H9 (cell line): Measurements from ENCODE around the gene PPAT. TPM values are rescaled to one million over a fixed set of nuclear protein-coding genes. Genes with fewer than 3 reads are reported as not detected.

ENCODE experiments used
- DNase-seq: peaks from one replicate; pipeline ENCODE4 v3.0.0-alpha.2; 2017
- H2AFZ ChIP-seq: one replicate; pipeline ENCODE4 v1.6.1; 2013; ENCODE audit warnings: mild to moderate bottlenecking, low read length, control low read depth, moderate library complexity
- H2AK5ac ChIP-seq: 2 replicates; pipeline ENCODE4 v1.6.1; 2013; ENCODE audit warnings: low read length, control low read depth, mixed read lengths; ENCODE audit not compliant: insufficient read length
- H2BK120ac ChIP-seq: one replicate; pipeline ENCODE4 v1.6.1; 2013; ENCODE audit warnings: low read depth, mild to moderate bottlenecking, low read length, control low read depth, inconsistent platforms; ENCODE audit not compliant: poor library complexity, severe bottlenecking
- H2BK12ac ChIP-seq: 2 replicates; pipeline ENCODE4 v1.6.1; 2013; ENCODE audit warnings: low read length, control low read depth, mixed read lengths, low read depth; ENCODE audit not compliant: insufficient read length
- H2BK15ac ChIP-seq: 2 replicates; pipeline ENCODE4 v1.6.1; 2013; ENCODE audit warnings: low read depth, low read length, control low read depth
- H2BK20ac ChIP-seq: one replicate; pipeline ENCODE4 v1.6.1; 2013; ENCODE audit warnings: low read depth, mild to moderate bottlenecking, low read length, control low read depth, inconsistent platforms; ENCODE audit not compliant: poor library complexity, severe bottlenecking
- H2BK5ac ChIP-seq: 2 replicates; pipeline ENCODE4 v1.6.1; 2013; ENCODE audit warnings: low read length, control low read depth, mixed read lengths; ENCODE audit not compliant: insufficient read length
- H3K14ac ChIP-seq: 2 replicates; pipeline ENCODE4 v1.6.1; 2013; ENCODE audit warnings: low read length, control low read depth; ENCODE audit not compliant: insufficient read depth
- H3K18ac ChIP-seq: 2 replicates; pipeline ENCODE4 v1.6.1; 2013; ENCODE audit warnings: low read depth, mild to moderate bottlenecking, mixed read lengths, low read length, control low read depth; ENCODE audit not compliant: insufficient read length
- H3K23ac ChIP-seq: 2 replicates; pipeline ENCODE4 v1.6.1; 2013; ENCODE audit warnings: low read length, control low read depth, mixed read lengths, low read depth; ENCODE audit not compliant: insufficient read length
- H3K23me2 ChIP-seq: 2 replicates; pipeline ENCODE4 v1.6.1; 2013; ENCODE audit warnings: low read depth, mild to moderate bottlenecking, mixed read lengths, low read length, control low read depth; ENCODE audit not compliant: insufficient read length, poor library complexity, severe bottlenecking
- H3K27ac ChIP-seq: 2 replicates; pipeline ENCODE4 v1.5.1; 2013; ENCODE audit warnings: low read length, control low read depth, mixed read lengths, low read depth; ENCODE audit not compliant: insufficient read length
- H3K27me3 ChIP-seq: 2 replicates; pipeline ENCODE4 v1.6.1; 2013; ENCODE audit warnings: low read length, control low read depth, inconsistent platforms; ENCODE audit not compliant: insufficient read depth
- H3K4ac ChIP-seq: 2 replicates; pipeline ENCODE4 v1.6.1; 2013; ENCODE audit warnings: low read depth, mild to moderate bottlenecking, control low read depth, inconsistent platforms, low read length, moderate library complexity
- H3K4me1 ChIP-seq: 2 replicates; pipeline ENCODE4 v1.6.1; 2013; ENCODE audit warnings: low read length, control low read depth, inconsistent platforms; ENCODE audit not compliant: insufficient read depth
- H3K4me2 ChIP-seq: 2 replicates; pipeline ENCODE4 v1.6.1; 2013; ENCODE audit warnings: low read length, control low read depth, mixed read lengths; ENCODE audit not compliant: insufficient read length, insufficient read depth
- H3K56ac ChIP-seq: 2 replicates; pipeline ENCODE4 v1.6.1; 2013; ENCODE audit warnings: low read depth, mild to moderate bottlenecking, mixed read lengths, low read length, control low read depth; ENCODE audit not compliant: insufficient read length
- H3K79me1 ChIP-seq: 2 replicates; pipeline ENCODE4 v1.6.1; 2013; ENCODE audit warnings: low read depth, mild to moderate bottlenecking, moderate library complexity, low read length, control low read depth, inconsistent platforms; ENCODE audit not compliant: insufficient read depth, poor library complexity, severe bottlenecking
- H3K79me2 ChIP-seq: 2 replicates; pipeline ENCODE4 v1.6.1; 2013; ENCODE audit warnings: low read length, control low read depth, inconsistent platforms; ENCODE audit not compliant: insufficient read depth
- H3K9ac ChIP-seq: 2 replicates; pipeline ENCODE4 v1.6.1; 2013; ENCODE audit warnings: low read length, control low read depth, mixed read lengths; ENCODE audit not compliant: insufficient read length; ENCODE audit errors: extremely low read depth
- H3K9me3 ChIP-seq: one replicate; pipeline ENCODE4 v1.6.1; 2013; ENCODE audit warnings: low read depth, low read length, inconsistent platforms; ENCODE audit not compliant: control insufficient read depth
- H3T11ph ChIP-seq: one replicate; pipeline ENCODE4 v1.6.1; 2013; ENCODE audit warnings: mild to moderate bottlenecking, low read length, control low read depth, inconsistent platforms
- H4K20me1 ChIP-seq: one replicate; pipeline ENCODE4 v1.6.1; 2013; ENCODE audit not compliant: control insufficient read depth, insufficient read length, insufficient read depth
- H4K5ac ChIP-seq: 2 replicates; pipeline ENCODE4 v1.6.1; 2013; ENCODE audit warnings: low read depth, mild to moderate bottlenecking, mixed read lengths, low read length, control low read depth; ENCODE audit not compliant: insufficient read length
- H4K8ac ChIP-seq: replicated peaks from 2 replicates; pipeline ENCODE4 v1.6.1; 2013; ENCODE audit warnings: low read length, control low read depth, mixed read lengths, low read depth; ENCODE audit not compliant: insufficient read length
- H4K91ac ChIP-seq: 2 replicates; pipeline ENCODE4 v1.6.1; 2013; ENCODE audit warnings: low read depth, mild to moderate bottlenecking, moderate library complexity, mixed read lengths, low read length, control low read depth; ENCODE audit not compliant: insufficient read length
- H3K27ac Mint-ChIP-seq, 3 experiments: 2 replicates in 2 of 3; 3 replicates in 1 of 3; pipeline ENCODE4 v1.8.0; 2020 to 2021; ENCODE audit warnings: mixed read lengths in 3 of 3, mild to moderate bottlenecking in 1 of 3, moderate library complexity in 1 of 3
- H3K27me3 Mint-ChIP-seq: 2 replicates; pipeline ENCODE4 v1.8.0; 2021; ENCODE audit warnings: low read depth, mild to moderate bottlenecking, moderate library complexity, mixed read lengths
- H3K36me3 Mint-ChIP-seq, 3 experiments: 2 replicates in 2 of 3; 3 replicates in 1 of 3; pipeline ENCODE4 v1.8.0; 2020 to 2021; ENCODE audit warnings: low read depth in 3 of 3, mixed read lengths in 3 of 3; ENCODE audit not compliant: insufficient read depth in 1 of 3
- H3K4me1 Mint-ChIP-seq, 2 experiments: 2 replicates each; pipeline ENCODE4 v1.8.0; 2020; ENCODE audit warnings: mixed read lengths in 2 of 2
- H3K4me3 Mint-ChIP-seq, 2 experiments: 2 replicates in 1 of 2; 3 replicates in 1 of 2; pipeline ENCODE4 v1.8.0; 2020 to 2021; ENCODE audit warnings: mild to moderate bottlenecking in 2 of 2, mixed read lengths in 2 of 2, moderate library complexity in 1 of 2
- H3K9me3 Mint-ChIP-seq, 2 experiments: 2 replicates in 1 of 2; 3 replicates in 1 of 2; pipeline ENCODE4 v1.8.0; 2020; ENCODE audit warnings: mild to moderate bottlenecking in 2 of 2, mixed read lengths in 2 of 2, moderate library complexity in 1 of 2
- CTCF ChIP-seq: fragments of 200-600 bp; sonication (generic); conservative IDR thresholded peaks from 3 replicates; pipeline ENCODE4 v1.8.0; 2021; ENCODE audit warnings: antibody characterized with exemption, mild to moderate bottlenecking
- WGBS: extraction: QIAGEN DNeasy Blood & Tissue Kit; methylation state at CpG from one replicate; pipeline ENCODE4 v1.1.7; 2013; ENCODE audit warnings: missing lambda C conversion rate, low lambda C conversion rate, mixed read lengths; ENCODE audit not compliant: insufficient read length; ENCODE audit errors: extremely low coverage; 5-methylcytosine and 5-hydroxymethylcytosine counted together
- total RNA-seq: library from RNA; stranded (reverse); gene quantifications from 2 replicates; pipeline ENCODE4 v1.2.1, GENCODE V29; 2021

The PPAT gene
- total RNA-seq, 1 experiment from 2014 or later = 77.1 TPM

DNA sequence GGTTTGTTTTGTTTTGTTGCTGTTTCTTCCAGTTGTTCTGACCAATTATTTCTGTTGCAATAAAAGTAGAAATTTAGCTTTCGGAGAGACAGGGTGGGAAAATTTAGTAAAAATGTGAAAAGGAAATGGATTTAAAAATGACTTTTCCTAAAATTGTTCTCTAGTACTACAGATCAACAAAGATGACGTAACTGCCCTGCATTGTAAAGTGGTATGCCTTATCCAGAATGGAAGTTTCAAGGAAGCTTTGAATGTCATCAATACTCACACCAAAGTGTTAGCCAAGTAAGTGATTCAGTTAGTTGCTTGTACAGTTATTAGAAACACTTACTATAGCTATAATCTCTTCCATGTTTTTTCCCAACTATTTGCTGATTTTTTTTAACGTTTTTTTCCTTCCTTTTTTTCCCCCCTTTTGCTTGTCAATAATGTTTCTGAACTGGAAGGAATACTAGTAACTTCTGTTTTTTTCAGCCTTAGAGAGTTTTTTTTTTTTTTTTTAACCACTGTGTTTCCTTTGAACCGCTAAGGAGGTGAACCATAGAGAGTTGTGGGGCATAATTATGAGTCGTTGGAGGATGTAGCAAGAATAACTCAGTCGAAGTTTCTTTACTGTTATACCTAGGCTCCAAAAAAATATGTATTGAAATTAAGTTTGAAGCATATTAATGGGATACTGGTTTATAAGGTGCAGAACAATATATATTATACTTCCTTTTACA is 34.2 kb upstream of the PPAT start:
- DNase-seq = no peak
- H3K14ac ChIP-seq = no peak overlapping the region
- no peak overlapping the region for H3K23ac ChIP-seq
- no peak overlapping the region for H3K27ac ChIP-seq
- no peak overlapping the region for H2BK5ac ChIP-seq
- no peak overlapping the region for H2BK12ac ChIP-seq
- H2AFZ ChIP-seq = no peak overlapping the region
- H3T11ph ChIP-seq = no peak overlapping the region
- no peak overlapping the region for H2BK120ac ChIP-seq
- no peak for TF ChIP-seq CTCF
- no peak overlapping the region for H2AK5ac ChIP-seq
- Mint-ChIP-seq H3K4me3 (peak overlapping the region; percentile 41 to 97), H3K9me3 (peaks cover 0 to 4% of the 10 kb centered on the region in 2 experiments; a peak in 1 of 5 replicates), H3K4me1 (peaks cover 23 to 31% of the 10 kb centered on the region in 2 experiments), H3K27me3 (no peaks in the 10 kb centered on the region), H3K27ac (no peak overlapping the region; a peak in 1 of 7 replicates), H3K36me3 (peaks cover 23 to 51% (median 40%) of the 10 kb centered on the region in 3 experiments)
- H4K5ac ChIP-seq = no peak overlapping the region
- H3K79me2 ChIP-seq = peaks cover 10% of the 10 kb centered on the region; the same call in 1 of the 2 replicates
- no peak overlapping the region for H3K18ac ChIP-seq
- H4K20me1 ChIP-seq = no peaks in the 10 kb centered on the region
- H4K8ac ChIP-seq = no peak overlapping the region
- no peaks in the 10 kb centered on the region for H3K9me3 ChIP-seq
- no peak overlapping the region for H2BK20ac ChIP-seq
- no peak overlapping the region for H3K4ac ChIP-seq
- H2BK15ac ChIP-seq = no peak overlapping the region
- no peak overlapping the region for H3K9ac ChIP-seq
- no peak overlapping the region for H3K56ac ChIP-seq
- peaks cover 2% of the 10 kb centered on the region for H3K79me1 ChIP-seq
- no CpG with 5 or more reads among the region's 6 CpGs for WGBS
- no peak overlapping the region for H4K91ac ChIP-seq
- no peak overlapping the region for H3K4me2 ChIP-seq
- H3K23me2 ChIP-seq = peaks cover 9% of the 10 kb centered on the region
- H3K4me1 ChIP-seq = no peaks in the 10 kb centered on the region
- no peaks in the 10 kb centered on the region for H3K27me3 ChIP-seq
